ENCODE results near the gene CDK6. TPM values are rescaled to one million over a fixed set of nuclear protein-coding genes. Genes with fewer than 3 reads are reported as not detected.

Gene CDK6
- total and polyA plus RNA-seq, 2 experiments from 2014 or later: 7.4 to 23.7 TPM

GRCh38 chr7:92582948-92583347 lies 253.4 kb downstream of the CDK6 start (continued):
- TF ChIP-seq REST (IDR thresholded peaks at IDR 0.05; ENCODE audit: unreplicated experiment) (no peak), CREB1 (CRISPR knock-in tag; IDR thresholded peaks at IDR 0.05; ENCODE audit: low read depth) (no peak), NANOG (IDR thresholded peaks at IDR 0.05; ENCODE audit: borderline replicate concordance) (no peak), ETS1 (IDR thresholded peaks at IDR 0.05) (no peak), EZH2 (IDR thresholded peaks at IDR 0.05; ENCODE audit: low read depth, unreplicated experiment) (no peak), EZH2phosphoT487 (IDR thresholded peaks at IDR 0.05; ENCODE audit: unreplicated experiment) (no peak), ZNF114 (CRISPR knock-in tag; IDR thresholded peaks at IDR 0.05) (no peak), JUNB (IDR thresholded peaks at IDR 0.05; ENCODE audit: unreplicated experiment) (no peak)

GRCh38 chr7:92576296-92576695 lies 260.1 kb downstream of the CDK6 start:
- H3K4me3 Mint-ChIP-seq: no peak overlapping the region
- H3K27ac ChIP-seq (ENCODE audit: low read depth): no peak overlapping the region
- ATAC-seq: no peak
- no peak overlapping the region for H3K4me2 ChIP-seq
- no peaks in the 10 kb centered on the region for H3K4me1 ChIP-seq (ENCODE audit: insufficient read depth)
- peaks cover 61% of the 10 kb centered on the region; the same call in 1 of the 2 replicates for H3K36me3 ChIP-seq (ENCODE audit: insufficient read depth)
- H3K9me3 Mint-ChIP-seq: no peaks in the 10 kb centered on the region
- no peak overlapping the region for H3K27ac Mint-ChIP-seq
- peaks cover 19% of the 10 kb centered on the region for H3K79me2 ChIP-seq (replicated peaks; ENCODE audit: insufficient read depth)
- H3F3A ChIP-seq (replicated peaks; ENCODE audit: low read depth): no peaks in the 10 kb centered on the region; the same call in 1 of the 2 replicates
- peaks cover 64% of the 10 kb centered on the region for H3K36me3 Mint-ChIP-seq (ENCODE audit: low read depth)
- H3K9me2 ChIP-seq (ENCODE audit: insufficient read depth): no peaks in the 10 kb centered on the region
- H4K20me1 ChIP-seq (replicated peaks; ENCODE audit: insufficient read depth): peaks cover 12% of the 10 kb centered on the region; the same call in 1 of the 2 replicates
- no peak overlapping the region for H2AFZ ChIP-seq
- H3K4me1 Mint-ChIP-seq: no peaks in the 10 kb centered on the region
- no peaks in the 10 kb centered on the region for H3K27me3 ChIP-seq (ENCODE audit: insufficient read depth)
- no peaks in the 10 kb centered on the region for H3K27me3 Mint-ChIP-seq (ENCODE audit: insufficient read depth, low read depth, poor library complexity)
- no peak for DNase-seq (ENCODE audit: low spot score)
- no peak overlapping the region for H3K4me3 ChIP-seq
- TF ChIP-seq ZNF462 (CRISPR knock-in tag; IDR thresholded peaks at IDR 0.05): no peak
- no peak for TF ChIP-seq ZNF331 (CRISPR knock-in tag; IDR thresholded peaks at IDR 0.05; ENCODE audit: low read depth)
- TF ChIP-seq ZNF114 (CRISPR knock-in tag; IDR thresholded peaks at IDR 0.05): no peak
- no peak for TF ChIP-seq REST (IDR thresholded peaks at IDR 0.05; ENCODE audit: unreplicated experiment)
- TF ChIP-seq EZH2 (IDR thresholded peaks at IDR 0.05; ENCODE audit: low read depth, unreplicated experiment): no peak
